Measurements from ENCODE around the gene NMRK1.

The NMRK1 gene

DNA sequence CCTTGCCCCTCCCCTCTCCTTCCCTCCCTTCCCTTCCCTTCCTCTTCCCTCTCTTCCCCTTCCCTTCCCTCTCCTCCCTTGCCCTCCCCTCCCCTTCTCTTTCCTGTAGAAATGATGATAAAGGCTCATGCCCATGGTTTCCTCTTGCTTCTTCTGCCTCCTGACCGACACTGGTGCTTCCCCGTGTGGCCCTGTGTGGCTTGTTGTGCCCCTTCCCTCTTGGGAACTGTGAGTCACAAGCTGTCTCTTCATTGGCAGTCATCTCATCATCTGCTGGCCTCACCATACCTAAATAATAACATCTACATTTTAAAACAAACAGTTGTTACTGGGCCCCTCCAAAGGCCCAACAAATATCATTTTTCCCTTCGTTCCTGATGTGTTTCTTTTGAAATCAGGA lies 48.2 kb downstream of the NMRK1 start:
- Histone ChIP-seq H3K4me3 (ENCODE audit: low read length in 2 of 2) (no peak overlapping the region), H3K36me3 (ENCODE audit: control insufficient read depth in 2 of 2, insufficient read depth in 2 of 2, low read length in 2 of 2) (no peaks in the 10 kb centered on the region), H3K27ac (ENCODE audit: low read depth in 2 of 2, low read length in 2 of 2) (peak overlapping the region in 1 of 2 donors; percentile 53), H3K27me3 (ENCODE audit: control insufficient read depth in 2 of 2, insufficient read depth in 2 of 2, low read length in 2 of 2) (no peaks in the 10 kb centered on the region), H3K9me3 (ENCODE audit: control insufficient read depth in 2 of 2, low read length in 2 of 2) (no peaks in the 10 kb centered on the region), H3K4me1 (ENCODE audit: control insufficient read depth in 2 of 2, insufficient read depth in 2 of 2, low read length in 2 of 2) (peaks cover 0 to 2% of the 10 kb centered on the region in 2 donors), H3K9ac (ENCODE audit: low read depth in 1 of 2, low read length in 2 of 2) (no peak overlapping the region)

DNA sequence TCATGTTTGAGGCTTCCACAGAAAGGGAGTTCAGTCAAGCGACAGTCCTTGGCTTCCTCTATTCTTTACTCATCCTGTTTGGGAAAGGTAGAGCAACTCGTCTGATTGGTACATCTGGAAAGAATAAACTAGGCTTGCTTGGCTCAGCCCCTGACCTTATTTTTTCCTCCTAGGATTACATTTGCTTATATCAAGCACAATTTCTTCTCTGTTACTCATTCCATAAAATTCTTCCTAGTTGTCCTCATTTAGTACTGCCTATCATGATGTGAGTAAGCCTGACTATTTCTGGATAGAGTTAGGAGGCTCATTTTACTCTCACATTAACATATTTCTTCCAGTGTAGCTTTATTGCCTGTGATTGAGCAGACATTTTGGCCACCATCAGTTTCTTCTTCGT lies 48.9 kb downstream of the NMRK1 start:
- Histone ChIP-seq H3K36me3 (ENCODE audit: control insufficient read depth in 2 of 2, insufficient read depth in 2 of 2, low read length in 2 of 2) (no peaks in the 10 kb centered on the region), H3K9me3 (ENCODE audit: control insufficient read depth in 2 of 2, low read length in 2 of 2) (no peaks in the 10 kb centered on the region), H3K9ac (ENCODE audit: low read depth in 1 of 2, low read length in 2 of 2) (no peak overlapping the region), H3K27ac (ENCODE audit: low read depth in 2 of 2, low read length in 2 of 2) (peak overlapping the region in 1 of 2 donors; percentile 53), H3K4me1 (ENCODE audit: control insufficient read depth in 2 of 2, insufficient read depth in 2 of 2, low read length in 2 of 2) (peaks cover 0 to 2% of the 10 kb centered on the region in 2 donors), H3K27me3 (ENCODE audit: control insufficient read depth in 2 of 2, insufficient read depth in 2 of 2, low read length in 2 of 2) (no peaks in the 10 kb centered on the region), H3K4me3 (ENCODE audit: low read length in 2 of 2) (no peak overlapping the region)

DNA sequence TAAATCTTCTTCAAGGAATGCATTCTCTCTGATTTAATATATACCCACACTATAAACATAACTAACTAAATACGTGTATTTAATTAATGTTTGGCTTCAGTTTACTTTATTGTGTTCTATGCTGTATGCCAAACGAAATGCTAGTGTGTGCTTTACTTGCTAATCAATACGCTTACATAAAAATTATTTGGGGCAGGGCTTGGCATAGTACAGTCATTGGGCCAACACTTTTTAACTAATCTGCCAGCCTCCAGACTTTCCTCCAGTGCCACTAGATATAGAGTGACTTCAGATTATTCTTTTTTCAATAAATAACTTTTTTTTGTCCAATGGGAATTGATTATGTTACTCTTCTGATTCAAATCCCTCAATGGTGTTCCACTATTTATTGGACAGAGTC lies 51.2 kb downstream of the NMRK1 start:
- Histone ChIP-seq H3K4me3 (ENCODE audit: low read length in 2 of 2) (no peak overlapping the region), H3K9me3 (ENCODE audit: control insufficient read depth in 2 of 2, low read length in 2 of 2) (no peaks in the 10 kb centered on the region), H3K27ac (ENCODE audit: low read depth in 2 of 2, low read length in 2 of 2) (no peak overlapping the region), H3K27me3 (ENCODE audit: control insufficient read depth in 2 of 2, insufficient read depth in 2 of 2, low read length in 2 of 2) (no peaks in the 10 kb centered on the region), H3K9ac (ENCODE audit: low read depth in 1 of 2, low read length in 2 of 2) (no peak overlapping the region), H3K36me3 (ENCODE audit: control insufficient read depth in 2 of 2, insufficient read depth in 2 of 2, low read length in 2 of 2) (no peaks in the 10 kb centered on the region), H3K4me1 (ENCODE audit: control insufficient read depth in 2 of 2, insufficient read depth in 2 of 2, low read length in 2 of 2) (peaks cover 0 to 2% of the 10 kb centered on the region in 2 donors)

DNA sequence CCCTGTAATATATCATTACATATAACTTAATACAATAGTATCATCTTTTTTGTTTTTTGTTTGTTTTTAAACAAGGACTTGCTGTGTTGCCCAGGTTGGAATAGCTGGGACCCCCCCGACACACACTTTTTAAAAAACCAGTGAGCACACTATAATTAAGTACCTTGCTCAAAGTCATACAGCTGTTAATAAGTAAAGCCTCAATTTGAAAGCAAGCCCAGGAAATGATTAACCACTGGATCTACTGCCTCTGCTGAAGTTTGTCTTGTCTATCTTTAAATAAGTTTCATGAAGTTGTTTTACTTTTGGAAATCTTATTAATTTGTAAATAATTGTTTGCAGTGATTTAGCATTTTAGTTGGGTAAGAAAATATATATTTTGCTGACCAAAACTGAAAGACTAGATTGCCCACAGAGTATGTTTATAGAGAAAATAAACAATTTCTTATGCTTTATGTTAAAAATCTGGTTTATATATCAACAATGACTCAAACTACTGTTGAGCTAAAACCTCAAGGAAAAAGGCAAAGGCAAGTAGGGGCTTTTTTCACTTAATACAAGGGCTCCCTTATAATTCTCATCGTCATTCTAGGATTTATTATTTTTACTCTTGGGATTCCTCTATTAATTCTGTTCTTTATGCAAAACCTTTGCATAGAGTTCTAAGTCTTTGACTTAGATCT lies 54.0 kb downstream of the NMRK1 start:
- Histone ChIP-seq H3K4me1 (ENCODE audit: control insufficient read depth in 2 of 2, insufficient read depth in 2 of 2, low read length in 2 of 2) (peaks cover 0 to 2% of the 10 kb centered on the region in 2 donors), H3K9me3 (ENCODE audit: control insufficient read depth in 2 of 2, low read length in 2 of 2) (no peaks in the 10 kb centered on the region)

DNA sequence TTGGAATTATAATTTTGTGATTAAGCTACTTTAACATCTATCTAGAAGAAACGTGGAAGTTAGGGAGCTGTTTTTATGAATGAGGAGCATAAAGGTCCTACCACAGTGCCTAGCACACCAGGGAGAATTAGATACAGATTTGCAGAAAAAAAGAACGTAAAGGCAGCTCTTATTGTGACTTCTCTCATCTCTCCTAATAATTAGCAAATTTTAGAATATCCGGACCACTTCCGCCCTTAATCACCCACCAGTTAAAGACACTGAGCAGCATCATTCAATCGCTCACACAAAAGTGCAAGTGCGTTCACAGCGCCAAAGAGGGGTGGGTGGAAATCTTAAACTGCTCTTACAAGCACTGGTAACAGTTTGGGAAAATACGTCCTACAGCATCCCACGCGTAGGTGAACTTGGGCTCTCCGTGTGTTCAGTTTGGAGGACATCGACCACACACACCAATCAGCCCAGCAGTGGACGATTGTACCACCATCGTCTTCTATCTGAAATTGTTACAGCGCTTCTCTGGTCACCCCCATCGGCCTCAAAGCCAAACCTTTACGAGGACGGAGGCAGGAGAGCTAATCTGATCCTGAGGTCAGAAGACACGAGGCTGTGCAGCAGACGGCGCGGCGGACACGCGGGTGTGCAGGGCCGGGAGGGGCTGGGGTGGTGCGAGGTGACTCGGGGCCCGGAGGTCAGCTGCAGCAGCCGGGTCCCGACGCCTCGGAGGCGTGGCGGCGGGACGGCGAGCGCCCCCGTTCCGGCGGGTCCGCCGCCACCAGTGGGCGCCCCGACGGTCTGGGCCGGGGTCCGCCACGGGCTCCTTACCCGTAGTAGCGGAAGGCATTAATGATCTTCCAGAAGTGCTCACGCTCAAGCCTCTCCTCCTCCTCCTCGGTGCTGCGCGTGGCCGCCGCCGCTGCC lies 60.5 kb downstream of the NMRK1 start:
- peak overlapping the region; percentile 97 for H3K27ac ChIP-seq (ENCODE audit: low read depth in 2 of 2, low read length in 2 of 2)
- peak overlapping the region; percentile 78 to 98 for H3K9ac ChIP-seq (ENCODE audit: low read depth in 1 of 2, low read length in 2 of 2)
- H3K4me3 ChIP-seq (ENCODE audit: low read length in 2 of 2), result peak overlapping the region; percentile 87 to 92
- no peaks in the 10 kb centered on the region for H3K9me3 ChIP-seq (ENCODE audit: control insufficient read depth in 2 of 2, low read length in 2 of 2)
- peaks cover 5% of the 10 kb centered on the region in 2 donors for H3K4me1 ChIP-seq (ENCODE audit: control insufficient read depth in 2 of 2, insufficient read depth in 2 of 2, low read length in 2 of 2)
- H3K36me3 ChIP-seq (ENCODE audit: control insufficient read depth in 2 of 2, insufficient read depth in 2 of 2, low read length in 2 of 2), result no peaks in the 10 kb centered on the region
- no peaks in the 10 kb centered on the region for H3K27me3 ChIP-seq (ENCODE audit: control insufficient read depth in 2 of 2, insufficient read depth in 2 of 2, low read length in 2 of 2)

More for the DNA sequence above, 54.0 kb downstream of the NMRK1 start:
- H3K36me3 ChIP-seq (ENCODE audit: control insufficient read depth in 2 of 2, insufficient read depth in 2 of 2, low read length in 2 of 2), result no peaks in the 10 kb centered on the region
- no peaks in the 10 kb centered on the region for H3K27me3 ChIP-seq (ENCODE audit: control insufficient read depth in 2 of 2, insufficient read depth in 2 of 2, low read length in 2 of 2)
- no peak overlapping the region for H3K9ac ChIP-seq (ENCODE audit: low read depth in 1 of 2, low read length in 2 of 2)
- H3K27ac ChIP-seq (ENCODE audit: low read depth in 2 of 2, low read length in 2 of 2), result no peak overlapping the region
- no peak overlapping the region for H3K4me3 ChIP-seq (ENCODE audit: low read length in 2 of 2)

DNA sequence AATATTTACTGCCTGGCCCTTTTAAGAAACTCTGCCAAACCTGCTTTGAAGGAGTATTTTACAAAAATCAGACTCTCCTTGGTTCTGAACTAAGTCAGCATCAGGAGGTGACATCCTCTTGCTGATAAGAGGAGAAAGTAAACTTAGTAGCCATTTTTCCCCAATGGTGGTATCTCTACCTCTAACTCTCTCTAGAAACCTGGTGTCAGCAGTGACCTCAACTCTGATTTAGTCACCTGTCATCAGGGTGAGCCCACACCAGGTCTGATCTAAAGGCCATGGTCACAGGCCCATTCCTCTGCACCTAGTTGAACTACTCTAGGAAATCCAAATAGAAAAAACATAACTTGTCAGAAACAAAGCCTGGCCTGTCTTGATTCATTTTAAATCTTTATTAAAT lies 64.1 kb downstream of the NMRK1 start:
- H3K9me3 ChIP-seq (ENCODE audit: control insufficient read depth in 2 of 2, low read length in 2 of 2), result no peaks in the 10 kb centered on the region
- H3K4me1 ChIP-seq (ENCODE audit: control insufficient read depth in 2 of 2, insufficient read depth in 2 of 2, low read length in 2 of 2), result peaks cover 5% of the 10 kb centered on the region in 2 donors

DNA sequence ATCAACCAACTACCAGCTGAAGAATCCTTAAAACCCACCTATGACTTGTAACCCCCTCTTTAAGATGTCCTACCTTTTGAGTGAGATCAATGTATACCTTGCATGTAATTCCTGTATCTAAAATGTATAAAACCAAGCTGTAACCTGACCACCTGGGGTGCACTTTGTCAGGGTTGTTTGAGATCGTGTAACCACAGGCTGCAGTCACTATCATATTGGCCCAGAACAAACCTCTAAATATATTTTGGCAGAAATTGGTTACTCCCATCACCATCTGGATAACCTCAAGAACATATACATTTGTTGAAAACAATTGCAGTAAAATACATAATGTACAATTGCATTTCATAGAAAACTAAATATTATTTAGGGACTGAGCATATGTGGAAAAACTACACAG lies 68.3 kb downstream of the NMRK1 start:
- H3K9ac ChIP-seq (ENCODE audit: low read depth in 1 of 2, low read length in 2 of 2), result no peak overlapping the region
- H3K27me3 ChIP-seq (ENCODE audit: control insufficient read depth in 2 of 2, insufficient read depth in 2 of 2, low read length in 2 of 2), result no peaks in the 10 kb centered on the region
- H3K4me1 ChIP-seq (ENCODE audit: control insufficient read depth in 2 of 2, insufficient read depth in 2 of 2, low read length in 2 of 2), result no peaks in the 10 kb centered on the region
- H3K36me3 ChIP-seq (ENCODE audit: control insufficient read depth in 2 of 2, insufficient read depth in 2 of 2, low read length in 2 of 2), result peaks cover 0 to 2% of the 10 kb centered on the region in 2 donors
- no peak overlapping the region for H3K27ac ChIP-seq (ENCODE audit: low read depth in 2 of 2, low read length in 2 of 2)
- no peak overlapping the region for H3K4me3 ChIP-seq (ENCODE audit: low read length in 2 of 2)
- H3K9me3 ChIP-seq (ENCODE audit: control insufficient read depth in 2 of 2, low read length in 2 of 2), result no peaks in the 10 kb centered on the region

More for the DNA sequence above, 64.1 kb downstream of the NMRK1 start:
- Histone ChIP-seq H3K4me3 (ENCODE audit: low read length in 2 of 2) (no peak overlapping the region), H3K27me3 (ENCODE audit: control insufficient read depth in 2 of 2, insufficient read depth in 2 of 2, low read length in 2 of 2) (no peaks in the 10 kb centered on the region), H3K9ac (ENCODE audit: low read depth in 1 of 2, low read length in 2 of 2) (no peak overlapping the region), H3K27ac (ENCODE audit: low read depth in 2 of 2, low read length in 2 of 2) (no peak overlapping the region), H3K36me3 (ENCODE audit: control insufficient read depth in 2 of 2, insufficient read depth in 2 of 2, low read length in 2 of 2) (no peaks in the 10 kb centered on the region)

DNA sequence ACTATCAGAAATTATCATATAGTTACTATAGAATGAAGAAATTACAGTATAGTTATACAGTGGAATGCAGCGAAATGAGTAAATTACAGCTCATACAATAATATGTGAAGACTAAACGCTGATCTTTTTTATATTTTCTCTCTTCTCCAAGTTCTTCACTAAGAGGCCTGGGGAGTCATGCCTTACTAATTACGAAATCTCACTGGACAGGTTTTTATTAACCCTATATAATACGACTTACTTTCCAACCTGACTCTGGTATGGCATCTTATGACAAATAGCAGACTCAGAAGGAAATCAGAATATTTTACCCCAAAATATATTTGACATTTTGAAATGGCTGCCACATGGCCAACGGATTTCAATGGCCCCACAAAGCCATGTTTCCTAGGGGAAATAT lies 68.9 kb downstream of the NMRK1 start:
- Histone ChIP-seq H3K9ac (ENCODE audit: low read depth in 1 of 2, low read length in 2 of 2) (no peak overlapping the region), H3K36me3 (ENCODE audit: control insufficient read depth in 2 of 2, insufficient read depth in 2 of 2, low read length in 2 of 2) (peaks cover 0 to 2% of the 10 kb centered on the region in 2 donors), H3K27ac (ENCODE audit: low read depth in 2 of 2, low read length in 2 of 2) (no peak overlapping the region), H3K4me1 (ENCODE audit: control insufficient read depth in 2 of 2, insufficient read depth in 2 of 2, low read length in 2 of 2) (no peaks in the 10 kb centered on the region), H3K9me3 (ENCODE audit: control insufficient read depth in 2 of 2, low read length in 2 of 2) (no peaks in the 10 kb centered on the region), H3K27me3 (ENCODE audit: control insufficient read depth in 2 of 2, insufficient read depth in 2 of 2, low read length in 2 of 2) (no peaks in the 10 kb centered on the region), H3K4me3 (ENCODE audit: low read length in 2 of 2) (no peak overlapping the region)

DNA sequence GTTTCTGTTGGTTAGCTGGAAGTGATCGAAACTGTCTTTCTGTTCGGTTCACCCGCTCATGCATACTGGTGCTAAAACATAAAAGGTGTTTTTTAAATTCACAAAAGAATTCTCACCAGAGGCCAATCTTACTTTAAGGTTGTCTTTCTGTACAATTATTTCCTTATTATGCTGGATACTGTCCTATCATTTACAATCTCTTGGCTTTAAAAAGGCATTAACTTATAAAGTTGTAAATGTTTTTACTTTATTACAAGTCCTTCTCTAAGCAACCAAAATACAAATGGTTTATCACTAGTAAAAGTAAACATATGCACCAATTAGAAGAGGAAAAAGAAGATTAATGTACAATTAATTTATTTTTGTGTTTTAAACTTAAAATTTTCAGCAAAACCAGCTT lies 70.6 kb downstream of the NMRK1 start:
- peak overlapping the region in 1 of 2 donors; percentile 22 for H3K27ac ChIP-seq (ENCODE audit: low read depth in 2 of 2, low read length in 2 of 2)
- peaks cover 0 to 2% of the 10 kb centered on the region in 2 donors for H3K36me3 ChIP-seq (ENCODE audit: control insufficient read depth in 2 of 2, insufficient read depth in 2 of 2, low read length in 2 of 2)
- H3K9me3 ChIP-seq (ENCODE audit: control insufficient read depth in 2 of 2, low read length in 2 of 2), result no peaks in the 10 kb centered on the region
- H3K9ac ChIP-seq (ENCODE audit: low read depth in 1 of 2, low read length in 2 of 2), result no peak overlapping the region
- H3K27me3 ChIP-seq (ENCODE audit: control insufficient read depth in 2 of 2, insufficient read depth in 2 of 2, low read length in 2 of 2), result no peaks in the 10 kb centered on the region
- peak overlapping the region in 1 of 2 donors; percentile 16 for H3K4me3 ChIP-seq (ENCODE audit: low read length in 2 of 2)
- H3K4me1 ChIP-seq (ENCODE audit: control insufficient read depth in 2 of 2, insufficient read depth in 2 of 2, low read length in 2 of 2), result no peaks in the 10 kb centered on the region

DNA sequence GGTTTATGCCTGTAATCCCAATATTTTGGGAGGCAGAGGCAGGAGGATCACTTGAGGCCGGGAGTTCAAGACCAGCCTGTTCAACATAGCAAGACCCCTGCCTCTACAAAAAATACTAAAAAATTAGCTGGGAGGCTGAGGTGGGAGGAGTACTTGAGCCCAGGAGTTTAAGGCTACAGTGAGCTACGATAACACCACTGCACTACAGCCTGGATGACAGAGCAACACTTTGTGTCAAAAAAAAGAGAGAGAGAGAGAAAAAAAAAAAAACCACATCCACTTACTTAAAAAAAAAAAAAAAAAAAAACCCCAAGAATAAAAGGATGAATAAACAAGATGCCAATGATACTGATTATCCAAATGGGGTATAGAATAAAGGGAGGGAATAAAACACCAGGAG lies 74.2 kb downstream of the NMRK1 start:
- Histone ChIP-seq H3K9ac (ENCODE audit: low read depth in 1 of 2, low read length in 2 of 2) (no peak overlapping the region), H3K4me3 (ENCODE audit: low read length in 2 of 2) (no peak overlapping the region), H3K36me3 (ENCODE audit: control insufficient read depth in 2 of 2, insufficient read depth in 2 of 2, low read length in 2 of 2) (peaks cover 0 to 9% of the 10 kb centered on the region in 2 donors), H3K27me3 (ENCODE audit: control insufficient read depth in 2 of 2, insufficient read depth in 2 of 2, low read length in 2 of 2) (no peaks in the 10 kb centered on the region), H3K4me1 (ENCODE audit: control insufficient read depth in 2 of 2, insufficient read depth in 2 of 2, low read length in 2 of 2) (no peaks in the 10 kb centered on the region), H3K27ac (ENCODE audit: low read depth in 2 of 2, low read length in 2 of 2) (no peak overlapping the region), H3K9me3 (ENCODE audit: control insufficient read depth in 2 of 2, low read length in 2 of 2) (no peaks in the 10 kb centered on the region)
